T-helper 22 cell (primary cell): ENCODE results near the gene TRAPPC1.
A peak's percentile ranks its signal among the peaks of the same experiment; 100 is the strongest.

ENCODE experiments used
- DNase-seq: peaks from one replicate; pipeline ENCODE4 v3.0.0-alpha.2; 2020; ENCODE audit warnings: low read depth

TRAPPC1 gene

DNA sequence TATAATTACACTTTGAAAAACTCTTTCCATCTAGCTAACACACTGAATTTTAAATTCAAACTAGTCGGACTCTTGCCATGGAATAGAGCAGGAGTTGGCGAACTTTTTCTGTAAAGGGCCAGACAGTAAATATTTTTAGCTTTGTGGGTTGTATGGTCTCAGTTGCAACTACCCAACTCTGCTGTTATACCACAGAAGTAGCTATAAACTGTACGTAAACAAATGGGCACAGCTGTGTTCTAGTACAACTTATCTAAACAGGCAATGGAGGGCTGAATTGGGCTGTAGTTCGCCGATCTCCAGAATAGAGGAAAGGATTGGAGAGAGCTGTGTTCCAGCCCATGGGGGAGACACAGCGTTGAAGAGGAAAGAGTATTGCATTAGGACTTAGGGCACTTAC, 9.0 kb upstream of the TRAPPC1 start:
- no peak for DNase-seq

DNA sequence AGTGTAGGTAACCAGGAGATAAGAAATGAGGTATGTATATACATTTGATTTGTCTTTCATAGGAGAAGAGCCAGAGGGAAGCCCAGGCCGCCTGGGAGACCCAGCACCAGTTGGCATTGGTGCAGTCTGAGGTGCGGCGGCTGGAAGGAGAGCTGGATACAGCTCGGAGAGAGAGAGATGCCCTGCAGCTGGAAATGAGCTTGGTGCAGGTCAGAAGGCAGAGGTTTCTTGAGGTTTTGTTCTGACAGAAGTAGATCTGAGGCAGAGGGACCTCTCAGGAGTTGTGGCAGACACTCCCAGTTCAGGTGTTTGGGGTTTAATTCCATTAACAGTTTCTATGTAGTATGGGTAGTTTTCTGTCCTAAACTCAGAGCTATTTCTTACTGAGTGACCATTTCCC, 8.3 kb upstream of the TRAPPC1 start:
- DNase-seq = no peak

DNA sequence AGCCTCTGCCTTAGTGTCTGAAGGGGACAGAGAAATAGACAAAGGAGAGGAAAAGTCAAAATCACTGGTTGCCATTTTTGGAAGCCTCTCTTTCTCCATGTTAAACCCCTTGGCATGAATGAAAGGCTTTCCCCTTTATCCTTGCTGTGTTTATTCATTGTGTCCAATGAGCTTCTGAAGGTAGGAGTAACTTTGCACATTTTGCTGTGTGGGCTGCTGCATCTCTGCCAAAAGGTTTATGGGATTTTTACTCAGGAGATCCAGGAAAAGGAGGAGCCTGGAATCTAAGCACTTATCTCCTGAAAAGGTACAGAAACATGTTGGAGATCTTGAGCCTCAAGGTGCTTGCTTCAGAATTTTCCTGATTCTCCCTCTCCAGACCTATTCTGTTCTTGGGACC, 4.1 kb upstream of the TRAPPC1 start:
- no peak for DNase-seq

DNA sequence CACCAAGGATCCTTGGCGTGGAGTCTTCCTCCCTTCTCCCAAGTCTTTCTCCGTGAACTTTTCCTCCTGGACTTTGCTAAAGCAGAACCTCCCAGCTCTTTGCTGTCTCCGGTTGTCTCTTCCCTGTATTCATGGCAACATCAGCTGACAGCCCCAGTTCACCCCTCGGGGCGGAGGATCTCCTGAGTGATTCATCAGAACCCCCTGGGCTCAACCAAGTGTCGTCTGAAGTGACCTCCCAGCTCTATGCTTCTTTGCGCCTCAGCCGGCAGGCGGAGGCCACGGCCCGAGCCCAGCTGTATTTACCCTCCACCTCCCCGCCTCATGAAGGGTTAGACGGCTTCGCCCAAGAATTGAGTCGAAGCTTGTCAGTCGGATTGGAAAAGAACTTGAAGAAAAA, 1.2 kb upstream of the TRAPPC1 start:
- no peak for DNase-seq

DNA sequence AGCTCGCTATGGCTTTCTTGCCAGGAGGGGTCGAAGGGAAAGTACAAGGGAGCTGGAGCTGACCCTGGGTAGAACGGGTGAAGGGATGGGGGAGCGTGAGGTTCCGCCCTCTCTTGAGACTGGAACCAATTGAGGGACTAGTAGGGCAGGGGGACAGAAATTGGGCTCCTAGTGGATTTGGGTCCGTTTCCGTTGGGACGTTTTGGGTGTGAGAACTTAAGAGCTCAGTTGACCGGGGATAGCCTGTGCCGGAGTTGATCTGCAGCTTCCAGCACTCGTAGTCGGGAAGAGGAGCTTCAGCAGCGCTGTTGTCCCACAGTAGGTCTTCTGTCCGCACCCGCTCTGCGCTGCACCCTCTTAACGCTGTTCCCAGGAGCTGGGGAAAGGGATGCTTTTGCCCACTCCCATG, 741 bp upstream of the TRAPPC1 start:
- DNase-seq = no peak

DNA sequence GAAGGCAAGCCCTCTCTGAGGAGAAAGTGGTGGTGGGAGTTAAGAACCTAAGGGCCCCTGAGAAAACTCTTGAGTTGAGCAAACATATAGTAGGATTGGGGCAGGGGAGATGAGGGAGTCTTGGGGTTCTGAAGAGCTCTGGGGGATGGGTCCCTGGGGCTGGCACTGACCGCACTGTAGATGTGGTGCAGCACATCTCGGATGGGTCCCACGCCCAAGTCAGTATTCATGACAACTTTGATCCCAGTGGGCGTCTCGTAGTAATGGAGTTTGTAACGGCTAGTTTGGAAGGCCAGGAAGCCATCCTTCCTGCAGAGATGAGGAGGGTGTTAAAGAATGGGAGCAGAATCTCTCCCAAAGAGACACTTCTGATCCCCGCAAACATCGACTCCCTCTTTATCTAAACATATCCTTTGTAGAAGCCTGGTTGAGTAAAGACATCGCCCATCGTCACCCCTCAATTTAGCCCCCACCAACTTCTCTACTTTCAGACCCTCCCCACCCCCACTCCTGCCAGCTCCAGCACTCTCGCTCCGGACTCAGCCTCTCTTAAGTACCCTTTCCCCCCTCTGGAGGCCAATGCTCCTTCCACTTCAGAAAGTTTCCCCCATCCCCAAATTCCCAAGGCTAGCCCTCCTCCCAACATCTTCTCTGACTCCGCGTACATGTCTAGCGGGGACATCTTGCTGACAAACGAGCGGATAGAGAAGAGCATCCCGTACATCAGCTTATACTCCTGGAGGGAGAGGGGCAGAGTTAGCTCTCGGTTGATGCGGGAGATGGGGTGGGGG, 710 bp downstream of the TRAPPC1 start:
- no peak for DNase-seq

DNA sequence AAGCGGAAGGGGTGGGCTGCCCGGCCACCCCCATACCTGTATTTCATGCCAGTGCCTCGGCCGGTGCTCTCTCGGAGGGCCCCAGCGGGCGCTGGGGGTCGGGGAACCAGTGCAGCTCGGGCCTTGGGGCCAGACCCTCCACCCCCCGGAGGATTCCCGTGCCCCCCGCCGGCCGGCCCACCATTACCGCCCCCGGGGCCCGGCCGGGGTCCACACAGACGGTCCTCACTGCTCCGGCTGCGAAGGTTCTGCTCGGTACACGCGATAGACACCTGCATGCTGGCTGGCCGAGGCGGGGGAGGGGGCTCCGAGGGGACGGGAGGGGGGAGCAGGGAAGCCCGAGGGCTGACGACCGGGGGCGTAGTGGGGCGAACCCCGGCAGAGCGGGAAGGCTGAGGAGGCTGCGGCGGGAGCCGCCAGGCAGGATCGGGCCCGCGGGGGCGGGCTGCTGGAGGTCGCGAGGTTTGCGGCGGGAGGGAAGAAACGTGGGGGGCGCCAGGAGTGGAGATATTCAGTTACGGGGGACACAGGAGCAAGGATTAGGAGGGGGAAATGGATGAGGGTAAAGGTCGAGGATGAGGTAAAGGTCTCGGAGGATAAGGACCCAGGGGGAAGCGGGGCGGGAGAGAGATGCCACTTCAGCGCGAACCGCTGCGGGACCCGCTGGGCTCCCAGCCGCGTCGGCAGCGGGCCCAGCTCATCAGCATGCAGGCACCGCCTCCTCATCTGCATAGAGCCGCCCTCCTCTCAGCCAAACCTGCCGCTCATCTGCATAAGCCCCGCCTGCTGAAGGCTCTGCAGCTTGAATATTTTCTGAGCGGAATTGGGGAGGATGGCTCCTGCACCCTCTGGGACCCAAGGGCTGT, 2.4 kb downstream of the TRAPPC1 start, which contains the start of gene KCNAB3:
Gene KCNAB3, minus strand, starts transcription at position 699 of the 866 bp plus-strand sequence. Its CDS starts 421 bp downstream, at position 278.
- peak; percentile 61 for DNase-seq

DNA sequence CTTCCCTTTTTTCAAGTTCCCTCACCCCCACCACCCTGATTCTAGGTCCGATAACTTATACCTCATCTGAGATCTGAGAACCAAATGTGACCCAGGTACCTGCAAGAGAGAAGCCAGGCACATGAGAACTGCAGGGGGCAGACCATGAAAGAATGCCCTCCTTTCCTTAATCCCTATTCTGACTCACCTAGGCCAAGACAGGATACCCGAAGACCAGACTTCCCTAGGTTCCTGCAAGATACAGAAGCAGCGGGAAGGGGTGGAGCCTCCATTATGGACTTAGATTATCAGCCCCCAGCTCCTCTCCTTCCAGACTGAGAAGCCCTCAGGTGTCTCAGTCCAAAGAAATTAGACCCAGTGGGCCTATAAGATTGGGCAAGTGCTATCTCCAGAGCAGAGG, 4.2 kb downstream of the TRAPPC1 start:
- no peak for DNase-seq

DNA sequence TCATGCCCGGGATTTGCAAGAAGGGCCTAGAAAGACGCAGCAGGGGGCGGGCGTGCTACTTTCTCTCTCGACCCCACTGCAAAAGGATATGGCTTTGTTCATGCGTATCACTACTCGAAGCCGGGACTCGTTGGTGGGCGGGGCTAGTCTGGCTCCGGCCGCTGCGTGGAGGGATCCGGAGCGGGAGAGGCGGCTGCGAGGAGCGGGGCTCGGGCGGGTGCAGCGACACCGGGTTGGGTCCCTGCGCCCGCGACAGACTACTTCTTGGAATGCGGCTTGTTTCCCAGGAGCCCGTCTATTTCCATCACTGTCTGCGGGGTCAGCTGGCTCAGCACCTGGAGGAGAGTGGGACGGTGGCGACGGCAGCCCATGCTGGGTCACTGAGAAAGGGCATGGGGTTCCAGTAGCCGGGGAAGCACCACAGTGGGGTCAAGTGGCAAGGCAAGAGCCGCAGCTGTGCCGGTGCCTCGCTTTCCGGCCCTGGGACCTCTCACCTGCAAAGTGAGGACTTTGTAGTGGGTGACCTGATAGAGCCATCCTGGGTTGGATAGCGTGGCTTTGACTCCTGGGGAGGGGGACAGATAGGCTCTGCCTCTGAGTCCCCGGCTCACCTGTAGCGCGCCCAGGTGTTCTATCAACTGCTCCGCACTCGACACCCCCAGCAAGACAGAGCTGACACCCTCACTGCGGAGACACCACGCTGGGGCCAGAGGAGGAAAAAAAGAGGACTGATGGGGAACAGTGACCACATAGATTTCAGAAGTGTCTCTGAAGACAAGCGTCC, 8.7 kb downstream of the TRAPPC1 start:
- peak; percentile 71 for DNase-seq

DNA sequence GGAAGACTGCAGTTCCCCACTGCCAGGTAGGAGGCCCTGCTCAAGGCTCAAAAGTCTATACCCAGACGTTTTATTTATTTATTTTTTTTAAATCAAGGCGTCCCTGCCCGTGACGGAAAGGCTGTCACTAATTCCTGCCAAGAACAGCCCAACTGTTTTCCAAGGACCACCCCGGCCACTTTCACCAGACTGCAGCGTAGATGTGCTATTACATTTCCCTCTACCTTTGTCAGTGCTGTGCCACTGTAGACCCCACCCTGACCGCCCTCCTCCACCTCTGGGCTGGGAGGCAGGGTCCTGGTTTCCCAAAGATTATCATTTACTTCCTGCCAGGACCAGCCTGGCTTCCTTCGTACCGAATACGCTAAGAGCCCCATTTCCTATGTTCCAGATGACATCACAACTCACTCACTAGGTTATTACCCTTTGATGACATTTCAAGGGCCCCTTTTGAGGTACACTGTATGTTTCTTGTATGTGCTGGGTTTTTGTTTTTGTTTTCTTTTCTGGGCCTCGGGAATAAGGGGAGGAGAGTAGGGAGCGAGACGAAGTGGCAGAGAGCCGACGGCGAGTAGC, 9.4 kb downstream of the TRAPPC1 start:
- DNase-seq = no peak

DNA sequence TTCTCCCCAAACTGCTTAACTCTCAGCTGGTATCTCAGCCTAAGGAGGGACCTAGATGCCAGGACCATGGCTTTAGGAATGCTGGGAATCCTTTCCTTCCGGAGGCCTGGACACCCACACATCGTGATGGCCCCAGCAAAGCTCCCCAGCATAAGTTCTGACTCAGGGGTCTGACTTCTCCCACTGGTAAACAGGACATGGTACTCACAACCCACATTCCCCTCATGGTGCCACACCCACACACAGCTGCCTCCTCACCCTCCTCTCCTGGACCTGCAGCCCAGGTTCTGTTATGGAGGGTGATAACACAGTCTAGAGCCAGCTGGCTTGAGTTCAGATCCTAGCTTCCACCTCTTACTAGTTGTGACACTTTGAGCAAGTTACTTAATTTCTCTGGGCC, 14.9 kb downstream of the TRAPPC1 start:
- DNase-seq = no peak

DNA sequence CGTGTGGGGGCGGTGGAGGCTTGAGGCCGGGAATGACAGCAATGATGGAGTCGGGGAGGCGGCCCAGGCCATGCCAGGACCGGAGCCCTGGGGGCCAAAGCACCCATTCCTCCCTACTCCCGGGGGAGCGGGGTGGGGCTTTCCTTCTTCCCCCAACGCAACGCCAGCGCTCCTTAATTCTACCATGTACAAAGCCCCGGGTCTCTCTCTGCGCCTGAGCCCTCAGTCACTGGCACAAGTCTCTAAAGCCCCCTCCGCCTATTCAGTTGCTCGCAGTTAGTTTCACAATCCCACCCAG, 15.4 kb downstream of the TRAPPC1 start:
- DNase-seq = no peak

DNA sequence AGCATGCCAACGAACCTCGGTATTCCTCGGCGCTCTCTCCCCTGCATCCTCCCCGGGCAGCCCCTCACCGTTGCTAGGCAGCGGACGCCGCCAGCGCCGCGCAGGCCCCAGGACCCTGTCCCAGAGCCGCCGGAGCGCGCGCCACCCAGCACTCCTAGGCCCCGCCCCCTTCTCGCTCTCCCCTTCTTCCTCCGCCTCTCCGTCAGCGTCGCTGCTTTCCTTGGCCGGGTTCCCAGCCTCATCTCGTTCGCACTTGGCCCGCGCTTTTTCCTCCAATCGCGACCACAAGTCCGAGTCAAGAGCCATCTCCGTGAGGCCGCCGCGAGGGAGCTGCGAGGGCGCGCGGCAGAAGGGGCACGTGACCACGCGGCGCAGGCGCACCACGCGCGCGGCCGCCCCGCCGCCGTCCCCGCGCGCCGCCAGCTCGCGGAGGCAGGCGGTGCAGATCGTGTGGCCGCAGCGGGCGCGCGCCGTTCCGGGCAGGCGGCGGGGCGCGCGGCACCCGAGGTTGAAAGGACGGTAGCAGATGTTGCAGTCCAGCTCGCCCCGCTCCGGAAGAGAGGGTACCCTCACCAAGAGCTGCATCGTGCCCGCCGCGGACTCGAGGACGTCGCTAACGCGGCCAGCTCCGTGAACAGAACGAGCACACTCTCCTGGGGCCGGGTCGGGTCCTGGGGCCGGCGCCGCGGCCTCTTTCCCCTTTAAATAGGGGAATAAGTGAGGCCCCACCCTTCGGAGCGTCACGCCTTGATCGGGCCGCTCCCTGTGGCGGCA, 15.9 kb downstream of the TRAPPC1 start, which contains the start of gene RNF227:
Gene RNF227, minus strand, starts transcription at position 679 of the 774 bp plus-strand sequence. Its CDS starts 94 bp downstream, at position 585.
- DNase-seq = peak; percentile 75

DNA sequence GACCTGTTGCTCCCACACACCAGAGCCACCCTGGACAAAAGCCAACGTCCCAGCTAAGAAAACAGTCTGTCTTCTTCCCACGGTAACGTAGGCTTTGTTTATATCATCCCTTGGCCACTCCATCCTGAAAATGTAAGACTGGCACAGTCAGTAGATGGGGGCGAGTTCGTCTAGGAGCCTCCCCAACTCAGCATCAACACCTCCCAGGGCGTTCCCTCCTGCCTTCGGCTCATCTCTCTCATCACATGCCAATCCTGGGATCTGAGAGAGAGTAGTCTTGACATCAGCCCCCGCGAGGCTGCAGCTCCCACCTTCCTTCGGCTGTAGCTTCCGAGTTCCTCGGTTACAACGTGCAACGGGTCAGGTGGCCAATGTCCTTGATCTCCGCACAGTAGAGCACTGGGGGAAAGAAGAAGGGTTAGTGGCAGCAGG, 16.6 kb downstream of the TRAPPC1 start:
- DNase-seq = no peak

DNA sequence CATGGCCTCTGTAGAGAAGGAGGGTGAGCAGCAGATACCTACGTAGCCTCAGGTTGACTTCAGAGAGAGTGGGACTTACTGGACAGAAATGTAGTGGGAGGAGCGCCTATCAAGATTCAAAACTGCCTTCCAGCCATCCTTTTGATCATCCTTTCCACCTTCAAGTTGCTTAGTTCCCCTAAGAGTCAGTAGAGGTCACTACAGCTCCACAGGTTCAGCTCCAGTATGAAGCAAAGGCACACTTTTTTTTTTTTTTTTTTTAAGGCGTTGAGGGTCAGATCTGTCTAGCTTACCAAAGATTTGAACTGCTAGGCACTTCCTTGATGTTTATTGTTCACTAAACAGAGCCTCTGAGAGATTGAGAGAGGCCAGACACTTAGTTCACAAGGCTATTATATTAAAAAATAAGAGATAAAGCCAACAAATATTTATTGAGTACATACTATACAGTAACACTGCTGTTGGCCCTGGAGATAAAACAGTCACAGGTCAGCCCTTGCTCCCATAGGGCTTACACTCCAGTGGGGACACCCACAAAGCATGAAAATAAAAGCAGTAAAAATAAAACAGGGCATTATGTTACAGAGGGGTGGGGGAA, 18.7 kb downstream of the TRAPPC1 start:
- peak; percentile 32 for DNase-seq

DNA sequence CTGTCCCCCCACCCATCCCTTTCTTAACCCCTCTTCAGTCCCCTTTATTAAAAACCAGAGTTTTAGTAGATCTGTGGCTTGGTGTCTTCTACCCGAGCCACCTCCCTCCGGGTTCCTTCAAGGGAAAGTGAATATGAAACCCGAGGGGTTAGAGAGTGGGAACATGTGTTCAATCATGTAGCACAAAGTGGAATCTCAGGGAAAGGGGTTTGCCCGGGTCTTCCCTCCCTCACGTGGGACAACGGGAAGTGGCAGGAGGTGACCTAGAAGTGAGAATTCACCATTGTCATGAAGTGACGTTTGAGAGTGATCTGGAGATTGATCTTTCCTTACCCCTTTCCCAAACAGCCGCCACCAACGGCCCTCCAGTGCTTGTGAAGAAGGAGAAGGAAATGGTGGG, 20.6 kb downstream of the TRAPPC1 start:
- no peak for DNase-seq

DNA sequence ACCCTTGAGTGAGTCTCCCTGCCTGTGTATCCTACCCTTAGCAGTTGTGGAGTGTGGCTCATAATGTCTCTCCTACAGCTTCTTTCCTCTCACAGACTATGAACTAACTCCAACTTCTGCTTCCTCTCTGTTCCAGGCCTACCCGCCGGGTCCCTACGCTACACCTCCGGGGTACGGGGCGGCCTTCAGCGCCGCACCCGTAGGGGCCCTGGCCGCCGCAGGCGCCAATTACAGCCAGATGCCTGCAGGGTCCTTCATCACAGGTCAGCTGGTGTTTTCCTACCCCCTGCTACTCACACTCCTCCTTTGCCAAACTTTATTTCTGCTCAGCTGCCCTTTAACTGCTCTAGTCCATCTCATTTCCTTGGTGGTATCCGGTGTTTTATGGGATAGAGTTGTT, 21.0 kb downstream of the TRAPPC1 start:
- DNase-seq = no peak

DNA sequence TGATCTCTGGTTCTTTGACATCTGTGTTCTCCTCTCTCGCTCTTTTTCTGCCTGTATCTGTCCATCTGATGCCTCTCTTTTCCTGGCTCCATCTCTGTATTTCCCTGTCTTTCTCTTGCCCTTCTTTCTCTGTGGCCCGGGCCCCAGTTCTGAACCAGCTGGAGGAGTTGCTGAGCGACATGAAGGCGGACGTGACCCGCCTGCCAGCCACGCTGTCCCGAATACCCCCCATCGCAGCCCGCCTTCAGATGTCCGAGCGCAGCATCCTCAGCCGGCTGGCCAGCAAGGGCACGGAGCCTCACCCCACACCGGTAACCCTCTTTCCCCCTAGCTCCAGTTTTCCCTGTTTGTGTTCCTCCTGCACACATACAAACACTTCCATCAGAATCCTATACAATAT, 21.5 kb downstream of the TRAPPC1 start:
- no peak for DNase-seq

DNA sequence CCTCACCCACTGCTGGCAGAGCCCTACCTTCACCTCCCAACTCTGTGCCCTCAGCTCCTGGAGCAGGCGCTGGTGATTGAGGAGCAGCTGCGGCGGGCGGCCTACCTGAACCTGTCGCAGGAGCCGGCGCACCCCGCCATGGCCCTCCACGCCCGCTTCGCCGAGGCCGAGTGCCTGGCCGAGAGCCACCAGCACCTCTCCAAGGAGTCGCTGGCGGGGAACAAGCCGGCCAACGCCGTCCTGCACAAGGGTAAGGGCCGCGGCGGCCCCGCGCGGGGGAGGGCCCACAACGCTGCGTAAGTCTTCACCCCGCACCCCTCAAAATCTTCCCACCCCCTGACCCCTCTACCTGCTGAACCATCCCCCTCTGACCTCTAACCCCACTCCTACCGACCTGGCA, 22.7 kb downstream of the TRAPPC1 start:
- no peak for DNase-seq

DNA sequence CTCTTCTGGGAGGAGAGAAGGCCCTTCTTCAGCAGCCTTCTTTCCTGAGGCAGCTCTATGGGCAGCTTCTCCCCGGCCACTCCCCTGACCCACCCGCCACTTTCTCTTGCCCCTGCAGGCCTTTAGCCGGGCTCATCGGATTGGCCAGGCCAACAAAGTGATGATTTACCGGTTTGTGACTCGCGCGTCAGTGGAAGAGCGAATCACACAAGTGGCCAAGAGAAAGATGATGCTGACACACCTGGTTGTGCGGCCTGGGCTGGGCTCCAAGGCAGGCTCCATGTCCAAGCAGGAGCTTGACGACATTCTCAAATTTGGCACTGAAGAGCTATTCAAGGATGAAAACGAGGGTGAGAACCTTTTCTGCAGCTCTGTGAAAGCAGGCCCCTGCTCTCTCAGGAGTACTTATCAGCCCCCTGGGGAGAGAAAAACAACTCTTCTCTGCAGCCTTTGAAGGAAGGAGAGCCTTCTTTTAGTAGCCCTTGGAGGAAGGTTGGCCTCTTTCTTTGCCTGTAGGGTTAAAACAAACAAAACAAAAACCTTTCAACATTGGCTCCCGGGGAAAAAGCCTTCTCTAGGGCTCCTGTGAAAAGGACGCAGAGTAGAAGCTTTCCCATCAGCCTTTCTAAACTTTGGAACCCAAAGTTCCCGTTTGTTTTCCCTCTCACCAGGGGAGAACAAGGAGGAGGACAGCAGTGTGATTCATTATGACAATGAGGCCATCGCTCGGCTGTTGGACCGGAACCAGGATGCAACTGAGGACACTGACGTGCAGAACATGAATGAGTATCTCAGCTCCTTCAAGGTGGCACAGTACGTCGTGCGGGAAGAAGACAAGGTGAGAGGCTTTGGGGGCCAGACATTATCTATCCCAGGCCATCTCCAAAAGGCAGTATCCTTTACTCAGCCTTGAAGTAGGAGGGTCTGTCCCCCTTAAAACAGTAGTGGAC, 28.3 kb downstream of the TRAPPC1 start:
- DNase-seq = no peak
